C4-2B (cell line): ENCODE data around the gene ZNF185.

Source experiments
- CTCF ChIP-seq: fragments of 450-650 bp; conservative IDR thresholded peaks from 2 replicates; pipeline ENCODE4 v1.5.1; 2017; ENCODE audit warnings: mild to moderate bottlenecking
- ZFX ChIP-seq: fragments of 450-650 bp; IDR thresholded peaks from 2 replicates; pipeline ENCODE4 v1.6.1; 2017

GRCh38 chrX:152923599-152923998 is 25.7 kb downstream of the ZNF185 start:
- TF ChIP-seq CTCF (no peak), ZFX (no peak)
